T47D (cell line): ENCODE measurements around the gene DCPS.
"Not testable (repeated sequence)": the region's sequence is repeated elsewhere in the genome, so short reads cannot be mapped to it uniquely, and the experiment has no call there.

Experiments used
- DNase-seq, 2 experiments: peaks; one replicate each; pipeline versions ENCODE4 v3.0.0 to v3.0.0-alpha.2; 2011 to 2012; ENCODE audit warnings: low read depth in 1 of 2, low spot score in 1 of 2
- JUND ChIP-seq: IDR thresholded peaks from 2 replicates; pipeline ENCODE4 v1.6.1; 2012; ENCODE audit warnings: low read depth
- in situ Hi-C: cut with HindIII; loops from 2 replicates; pipeline ENCODE4 v1.10.0; 2016; ENCODE audit warnings: low sequenced_read_pairs, low pct_unique_long_range_greater_than_20kb

DCPS gene

DNA sequence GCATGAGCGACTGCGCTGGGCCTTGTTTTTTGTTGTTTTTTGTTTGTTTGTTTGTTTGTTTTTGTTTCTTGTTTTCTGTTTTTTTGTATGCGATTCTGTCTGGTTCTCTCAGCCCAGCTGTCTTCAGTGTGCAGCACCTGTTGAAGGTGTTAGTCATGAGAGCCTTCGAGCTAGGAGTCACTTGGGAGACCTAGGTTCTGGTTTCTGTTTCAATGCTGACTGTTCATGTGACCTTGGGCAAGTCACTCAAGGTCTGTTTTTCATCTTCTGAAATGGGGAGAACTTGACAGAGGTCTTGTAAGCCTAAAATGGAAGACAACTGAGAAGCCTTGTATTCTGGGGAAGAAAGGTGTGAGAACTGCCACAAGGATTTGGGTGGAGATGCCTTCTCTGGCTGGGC lies 1.8 kb downstream of the DCPS start:
- TF ChIP-seq JUND = no peak
- in situ Hi-C loops = no loop called here

DNA sequence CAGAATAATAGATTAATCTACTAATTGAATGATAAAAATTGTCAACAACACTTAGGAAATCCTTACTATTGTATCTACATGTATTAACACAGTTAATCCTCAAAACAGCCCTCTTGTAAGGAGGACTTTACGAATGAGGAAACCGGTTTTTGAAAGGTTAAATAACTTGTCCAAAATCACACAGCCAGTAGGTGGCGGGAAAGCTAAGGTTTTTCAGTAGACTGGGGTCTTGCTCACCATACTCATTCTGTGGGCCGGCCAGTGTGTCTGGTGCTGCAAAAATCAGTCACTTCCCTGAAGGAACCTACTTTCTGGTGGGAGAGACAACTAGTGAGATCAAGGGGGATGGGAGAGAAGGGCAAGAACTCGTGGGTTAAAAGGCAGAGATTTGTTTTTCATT lies 3.8 kb downstream of the DCPS start:
- peak in 1 of 2 experiments; percentile 69 for DNase-seq
- in situ Hi-C loops = no loop called here
- no peak for TF ChIP-seq JUND

More for the DNA sequence above, 1.8 kb downstream of the DCPS start:
- no peak for DNase-seq

DNA sequence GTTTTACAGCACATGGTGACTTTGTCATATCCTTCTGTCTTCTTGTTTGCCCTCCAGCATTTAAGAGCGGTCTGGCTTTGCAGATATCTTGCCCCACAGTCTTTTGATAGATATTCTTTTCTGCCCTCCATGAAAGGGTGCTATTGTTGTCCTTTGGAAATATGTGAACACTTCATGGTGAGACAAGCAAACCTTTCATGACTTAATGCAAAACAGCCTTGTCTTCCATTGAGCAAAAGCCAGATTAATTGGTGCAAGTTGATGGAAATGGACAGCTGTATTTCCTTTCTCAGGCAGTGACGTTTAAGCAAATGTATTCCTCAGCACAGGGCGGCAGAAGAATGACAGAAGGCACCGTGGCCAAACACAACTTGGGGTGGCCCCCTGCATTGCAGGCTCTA lies 4.4 kb downstream of the DCPS start:
- TF ChIP-seq JUND = no peak
- DNase-seq = no peak
- in situ Hi-C loops = no loop called here

DNA sequence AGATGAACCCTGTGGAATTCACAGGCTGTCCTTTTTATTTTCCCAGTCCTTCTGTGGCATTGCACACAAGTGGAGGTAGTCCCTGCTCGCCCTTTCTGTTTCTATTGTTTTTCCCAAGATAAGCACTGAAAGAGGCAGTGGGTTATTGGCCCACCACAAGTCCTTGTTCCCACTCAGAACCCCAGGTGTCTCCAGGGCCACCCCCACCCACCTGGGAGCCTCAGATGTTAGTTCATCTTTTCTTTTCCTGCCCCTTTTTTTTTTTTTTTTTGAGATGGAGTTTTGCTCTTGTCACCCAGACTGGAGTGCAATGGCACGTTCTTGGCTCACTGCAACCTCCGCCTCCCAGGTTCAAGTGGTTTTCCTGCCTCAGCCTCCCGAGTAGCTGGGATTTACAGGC lies 4.9 kb downstream of the DCPS start:
- DNase-seq, in situ Hi-C loops: not testable (repeated sequence)

GRCh38 chr11:126310200-126310991 lies 6.5 kb downstream of the DCPS start:
- in situ Hi-C loops = no loop called here
- TF ChIP-seq JUND = no peak
- peak; percentile 83 to 88 for DNase-seq

DNA sequence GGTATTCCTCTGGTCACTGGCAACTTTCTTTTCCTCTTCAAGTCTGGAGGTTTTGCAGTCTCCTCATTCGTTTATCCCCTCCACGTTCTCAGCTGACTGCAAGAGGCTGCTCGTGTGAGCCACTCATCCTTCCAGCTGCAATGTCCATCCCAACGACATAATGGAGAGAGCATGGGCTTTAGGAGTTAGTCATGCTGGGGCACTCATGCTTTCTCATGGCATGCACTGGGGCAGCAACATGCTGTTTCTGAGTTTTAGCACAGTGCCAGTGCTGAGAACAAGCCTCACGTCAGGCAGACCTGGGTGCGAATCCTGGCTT lies 7.1 kb downstream of the DCPS start:
- no peak for DNase-seq
- no peak for TF ChIP-seq JUND
- in situ Hi-C loops = no loop called here

DNA sequence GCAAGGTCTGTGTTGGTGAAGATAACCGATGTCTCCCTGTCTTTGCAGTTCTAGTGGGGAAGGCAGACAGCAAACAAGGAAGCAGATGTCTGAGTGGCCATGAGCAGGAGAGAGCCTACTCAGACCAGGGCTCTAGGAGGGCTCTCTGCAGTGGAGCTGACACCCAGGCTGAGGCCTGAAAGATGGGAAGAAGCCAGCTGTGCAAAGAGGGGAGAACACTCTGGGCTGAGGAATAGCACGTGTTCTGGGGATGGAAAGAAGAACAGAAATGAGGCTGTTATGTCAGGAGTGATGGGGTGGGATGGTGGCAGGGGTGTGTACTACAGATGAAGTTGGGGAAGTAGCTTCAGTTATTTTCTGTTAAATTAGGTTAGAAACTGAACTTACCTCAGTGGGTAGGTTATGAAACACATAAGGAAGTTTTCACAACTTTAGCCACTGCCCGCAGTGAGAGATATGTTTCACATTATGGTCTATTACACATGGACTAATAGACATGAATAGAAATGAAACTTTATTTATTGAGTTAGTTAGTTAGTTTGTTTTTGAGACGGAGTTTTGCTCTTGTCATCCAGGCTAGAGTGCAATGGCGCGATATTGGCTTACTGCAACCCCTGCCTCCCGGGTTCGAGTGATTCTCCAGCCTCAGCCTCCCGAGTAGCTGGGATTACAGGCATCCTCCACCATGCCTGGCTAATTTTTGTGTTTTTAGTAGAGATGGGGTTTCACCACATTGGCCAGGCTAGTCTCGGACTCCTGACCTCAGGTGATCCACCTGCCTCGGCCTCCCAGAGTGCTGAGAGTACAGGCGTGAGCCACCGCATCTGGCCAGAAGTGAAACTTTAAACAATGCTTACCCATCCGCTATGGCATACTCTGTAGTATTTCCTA lies 7.8 kb downstream of the DCPS start:
- TF ChIP-seq JUND = no peak
- in situ Hi-C loops = no loop called here
- no peak for DNase-seq

DNA sequence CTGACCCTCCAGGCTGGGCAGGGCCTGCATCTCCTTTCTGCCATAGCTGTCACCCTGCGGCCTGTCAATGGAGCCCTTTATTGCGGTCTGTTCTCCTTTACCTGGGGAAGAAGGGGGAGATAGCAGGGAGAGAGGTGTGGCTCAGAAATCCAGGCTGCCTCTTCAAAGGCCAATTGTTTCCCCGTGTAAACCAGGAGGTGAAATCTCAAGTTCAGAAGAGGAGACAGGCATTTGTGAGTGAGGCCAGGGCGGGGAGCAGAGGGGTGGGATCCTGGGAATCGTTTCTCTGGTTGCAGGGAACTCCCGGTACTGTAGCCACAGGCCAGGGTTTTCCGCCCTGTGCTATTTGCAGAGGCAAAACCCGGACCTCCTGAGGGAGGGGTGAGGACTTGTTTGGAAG lies 9.1 kb downstream of the DCPS start:
- DNase-seq = no peak
- no peak for TF ChIP-seq JUND
- in situ Hi-C loops = no loop called here

DNA sequence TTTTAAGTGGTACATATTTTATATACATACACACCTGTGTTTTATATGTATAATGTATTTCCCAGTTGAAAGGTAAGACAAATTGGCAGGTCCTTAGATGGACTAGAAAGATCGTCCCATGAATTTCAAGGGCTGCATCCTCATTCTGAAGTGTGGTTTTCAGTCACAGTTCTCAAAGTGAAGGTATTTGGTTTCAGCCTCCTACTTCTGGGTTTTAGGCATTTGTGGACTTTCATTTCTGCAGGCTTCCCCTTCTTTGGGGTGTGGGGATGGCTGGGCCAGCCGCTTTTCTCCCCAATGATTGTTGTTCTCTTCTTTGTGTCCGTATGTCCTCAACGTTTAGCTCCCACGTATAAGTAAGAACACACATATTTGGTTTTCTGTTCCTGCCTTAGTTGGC lies 10.0 kb downstream of the DCPS start:
- no peak for DNase-seq
- in situ Hi-C loops = no loop called here

DNA sequence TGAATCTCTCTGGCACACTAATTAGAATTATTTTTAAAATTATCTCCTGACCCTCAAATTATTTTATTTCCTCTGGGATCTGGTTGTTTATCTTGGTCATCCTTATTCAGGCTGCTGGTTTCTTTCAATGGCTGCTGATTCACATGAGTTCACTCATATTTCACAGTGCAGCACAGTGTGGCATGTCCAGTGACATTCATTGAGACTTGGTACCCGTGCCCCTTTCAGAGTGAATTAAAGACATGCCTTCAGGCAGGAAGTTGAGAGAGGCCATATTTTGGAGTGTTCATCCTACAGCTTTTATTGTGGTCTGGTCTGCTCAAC lies 13.5 kb downstream of the DCPS start:
- no peak for DNase-seq
- in situ Hi-C loops = no loop called here
- no peak for TF ChIP-seq JUND

More for the DNA sequence above, 10.0 kb downstream of the DCPS start:
- TF ChIP-seq JUND = no peak

DNA sequence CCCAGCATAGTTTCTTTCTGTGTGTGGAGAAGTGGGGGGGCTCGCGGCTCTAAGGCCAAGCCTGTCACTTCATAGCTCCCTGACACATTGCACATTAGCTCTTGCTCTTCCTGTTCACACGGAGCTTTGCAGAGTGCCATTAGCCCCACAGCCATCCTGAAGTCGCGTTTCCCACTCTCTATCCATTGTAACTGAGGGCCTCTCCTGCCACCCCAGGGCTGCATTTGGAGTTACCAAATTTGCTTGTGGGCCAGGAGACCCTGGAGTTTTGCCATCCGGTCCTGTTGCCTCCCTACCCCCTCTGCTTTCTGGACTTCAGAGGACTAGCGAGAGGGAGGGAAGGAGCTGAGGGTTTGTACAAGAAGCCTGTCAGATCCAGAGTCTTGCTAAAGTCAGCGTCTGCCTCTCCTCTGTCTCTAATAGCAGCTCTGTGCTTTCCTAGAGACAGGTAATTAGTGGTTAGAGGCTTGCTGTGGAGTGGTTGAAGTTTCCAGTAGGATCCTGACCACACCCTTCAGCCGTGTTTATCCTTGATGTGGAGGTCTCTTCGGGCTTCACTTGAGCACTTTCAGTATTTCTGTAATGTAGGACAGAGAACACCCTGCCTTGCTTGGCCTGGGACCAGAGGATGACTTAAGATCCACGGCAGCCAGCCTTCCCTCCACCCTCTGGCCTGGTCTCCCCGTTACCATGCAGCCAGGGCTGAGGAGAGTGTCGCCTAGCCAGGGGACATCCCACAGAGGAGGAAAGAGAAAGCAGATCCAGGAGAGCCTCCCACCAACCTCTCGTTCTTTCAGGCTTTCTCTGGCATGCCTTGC lies 14.1 kb downstream of the DCPS start:
- in situ Hi-C loops = no loop called here
- DNase-seq = no peak
- no peak for TF ChIP-seq JUND

DNA sequence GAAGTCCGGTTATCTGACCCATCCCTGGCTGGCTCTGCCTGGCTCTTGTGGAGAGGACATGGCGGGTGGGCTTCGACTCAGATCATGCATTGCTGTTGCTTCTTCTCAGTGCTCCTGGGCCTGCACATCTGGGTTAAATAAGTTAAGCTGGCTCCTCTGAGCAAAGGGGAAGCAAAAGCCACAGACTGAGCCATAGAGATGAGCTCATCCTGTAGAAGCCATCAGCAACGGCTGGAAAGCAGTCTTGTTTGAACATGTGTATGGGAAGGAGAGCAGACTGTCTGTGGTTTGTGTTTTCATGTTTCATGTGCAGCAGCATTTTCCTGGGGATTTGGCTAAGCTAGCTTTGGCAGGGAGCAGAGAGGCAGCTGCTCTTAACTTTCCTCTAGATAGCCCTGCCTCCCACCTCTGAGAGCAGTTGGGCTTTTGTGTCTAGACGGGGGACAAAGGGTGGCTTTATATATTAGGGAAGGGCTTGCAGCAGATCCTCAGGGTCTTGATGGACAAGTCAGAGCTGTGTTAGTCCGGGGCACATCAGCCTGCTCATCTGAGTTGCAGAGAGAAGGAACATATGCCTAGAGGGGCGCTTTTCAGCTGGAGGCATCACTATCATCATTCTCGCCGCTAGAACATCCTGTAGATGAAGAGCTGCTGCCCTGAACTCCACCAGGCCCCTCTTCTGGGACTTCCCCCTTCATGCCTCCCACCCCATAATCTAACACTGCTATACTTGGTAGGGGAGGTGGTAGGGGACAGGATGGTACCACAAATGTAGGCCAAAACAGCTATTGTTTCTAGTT lies 14.9 kb downstream of the DCPS start:
- in situ Hi-C loops = no loop called here
- DNase-seq = no peak
- no peak for TF ChIP-seq JUND

- no peak for DNase-seq
- TF ChIP-seq JUND = no peak
- in situ Hi-C loops = no loop called here
Measured at GRCh38 chr11:126319374-126319740, 15.5 kb downstream of the DCPS start.
